Activated B cell treated with CpG ODN at 0.5 μM for 24 hours (primary cell): ENCODE results near the gene KRT9. TPM values are rescaled to one million over a fixed set of nuclear protein-coding genes. Genes with fewer than 3 reads are reported as not detected.

Source experiments
- ATAC-seq: fragments of 200-7000 bp; cut with Tn5 transposase; one replicate; pipeline ENCODE4 v1.10.0; 2021; ENCODE audit warnings: low read depth, mild to moderate bottlenecking, moderate library complexity
- CTCF ChIA-PET: fragments of 350-600 bp; sonication (Branson Sonifier 250); formaldehyde crosslinking; loops from one replicate; lab custom pipeline; 2021; ENCODE audit warnings: antibody characterized with exemption; lab: Charles Lee
- POLR2A ChIA-PET: fragments of 350-600 bp; sonication (Branson Sonifier 250); formaldehyde crosslinking; loops from one replicate; lab custom pipeline; 2021; ENCODE audit warnings: antibody characterized with exemption; lab: Charles Lee
- DNase-seq: peaks from one replicate; pipeline ENCODE4 v3.0.0; 2022
- H3K27ac Mint-ChIP-seq: one replicate; pipeline ENCODE4 v1.8.0; 2020; ENCODE audit warnings: mixed read lengths
- H3K27me3 Mint-ChIP-seq: one replicate; pipeline ENCODE4 v1.8.0; 2021; ENCODE audit warnings: mixed read lengths
- H3K36me3 Mint-ChIP-seq: one replicate; pipeline ENCODE4 v1.8.0; 2021; ENCODE audit warnings: low read depth, mixed read lengths
- H3K4me1 Mint-ChIP-seq: one replicate; pipeline ENCODE4 v1.8.0; 2021; ENCODE audit warnings: mixed read lengths
- H3K4me3 Mint-ChIP-seq: one replicate; pipeline ENCODE4 v1.8.0; 2020; ENCODE audit warnings: mild to moderate bottlenecking, mixed read lengths
- H3K9me3 Mint-ChIP-seq: one replicate; pipeline ENCODE4 v1.8.0; 2020; ENCODE audit warnings: mixed read lengths
- CTCF ChIP-seq: fragments of 200-600 bp; IDR thresholded peaks from one replicate; pipeline ENCODE4 v1.8.0; 2022; ENCODE audit warnings: antibody characterized with exemption, mild to moderate bottlenecking
- intact Hi-C: fragments of 100-400 bp; cut with micrococcal nuclease; formaldehyde crosslinking; loops from one replicate; pipeline ENCODE4 v1.15.1; 2024
- total RNA-seq: library from RNA; stranded (reverse); gene quantifications from 2 replicates; pipeline ENCODE4 v1.2.3, GENCODE V29; 2022

KRT9 gene
- total RNA-seq, 1 donor from 2014 or later = not detected

GRCh38 chr17:41593306-41593981 lies 21.6 kb upstream of the KRT9 start:
- Mint-ChIP-seq H3K4me1 (no peaks in the 10 kb centered on the region), H3K9me3 (no peaks in the 10 kb centered on the region), H3K36me3 (no peaks in the 10 kb centered on the region), H3K27ac (no peak overlapping the region), H3K4me3 (no peak overlapping the region), H3K27me3 (peaks cover 16% of the 10 kb centered on the region)
- CTCF ChIA-PET = no interaction called here
- no peak for TF ChIP-seq CTCF
- no peak for ATAC-seq
- intact Hi-C loops = no loop called here
- POLR2A ChIA-PET = no interaction called here
- no peak for DNase-seq

- Mint-ChIP-seq H3K4me3 (no peak overlapping the region), H3K4me1 (no peaks in the 10 kb centered on the region), H3K27ac (no peak overlapping the region), H3K27me3 (peaks cover 16% of the 10 kb centered on the region), H3K36me3 (no peaks in the 10 kb centered on the region), H3K9me3 (no peaks in the 10 kb centered on the region)
- TF ChIP-seq CTCF = no peak
- ChIA-PET CTCF (no interaction called here), POLR2A (no interaction called here)
- intact Hi-C loops = no loop called here
- DNase-seq (no peak), ATAC-seq (no peak)
Observed at GRCh38 chr17:41592601-41593305, 20.9 kb upstream of the KRT9 start.

GRCh38 chr17:41589301-41589700 lies 17.4 kb upstream of the KRT9 start:
- no peak for ATAC-seq
- ChIA-PET POLR2A (no interaction called here), CTCF (no interaction called here)
- Mint-ChIP-seq H3K9me3 (no peaks in the 10 kb centered on the region), H3K4me1 (no peaks in the 10 kb centered on the region), H3K27ac (no peak overlapping the region), H3K4me3 (no peak overlapping the region), H3K36me3 (no peaks in the 10 kb centered on the region), H3K27me3 (peaks cover 17% of the 10 kb centered on the region)
- intact Hi-C loops = no loop called here
- DNase-seq = no peak
- no peak for TF ChIP-seq CTCF

GRCh38 chr17:41588126-41588810 lies 16.4 kb upstream of the KRT9 start:
- no peak for DNase-seq
- Mint-ChIP-seq H3K9me3 (no peaks in the 10 kb centered on the region), H3K27me3 (peaks cover 18% of the 10 kb centered on the region), H3K36me3 (no peaks in the 10 kb centered on the region), H3K4me1 (no peaks in the 10 kb centered on the region), H3K4me3 (no peak overlapping the region), H3K27ac (no peak overlapping the region)
- no peak for TF ChIP-seq CTCF
- intact Hi-C loops = no loop called here
- ATAC-seq = no peak
- ChIA-PET POLR2A (no interaction called here), CTCF (no interaction called here)

- peaks cover 27% of the 10 kb centered on the region for H3K27me3 Mint-ChIP-seq
- ChIA-PET CTCF (no interaction called here), POLR2A (no interaction called here)
- H3K27ac Mint-ChIP-seq = no peak within 1 kb of the TSS
- intact Hi-C loops = no loop called here
- no peak within 1 kb of the TSS for H3K4me3 Mint-ChIP-seq
- DNase-seq = no peak
- no peak for ATAC-seq
- H3K36me3 Mint-ChIP-seq = no peaks in the 10 kb centered on the region
- H3K4me1 Mint-ChIP-seq = no peaks in the 10 kb centered on the region
- no peak for TF ChIP-seq CTCF
- H3K9me3 Mint-ChIP-seq = no peaks in the 10 kb centered on the region
Observed at GRCh38 chr17:41586863-41587495, 15.1 kb upstream of the KRT9 start, which contains the start of gene KRT14. Gene KRT14, minus strand, starts transcription at chr17:41586895. Its CDS starts 61 bp downstream, at chr17:41586834.
